DOHH2 (cell line): ENCODE results near the gene GATC.

Experiments used
- H3F3A ChIP-seq: fragments of 200-600 bp; sonication (generic), shearing (Covaris generic); 2 replicates; pipeline ENCODE4 v1.6.0; 2016; ENCODE audit warnings: antibody characterized with exemption, mild to moderate bottlenecking; ENCODE audit not compliant: control insufficient read depth, insufficient read depth
- H3K27ac ChIP-seq: fragments of 200-600 bp; sonication (generic); 2 replicates; pipeline ENCODE4 v1.5.1; 2014; ENCODE audit warnings: low read depth, mild to moderate bottlenecking, low read length, moderate library complexity
- H3K27me3 ChIP-seq: fragments of 200-600 bp; sonication (generic); 2 replicates; pipeline ENCODE4 v1.6.1; 2014; ENCODE audit warnings: mild to moderate bottlenecking, low read length, mixed read lengths; ENCODE audit not compliant: control insufficient read depth
- H3K36me3 ChIP-seq: fragments of 200-600 bp; sonication (generic); 2 replicates; pipeline ENCODE4 v1.6.1; 2014; ENCODE audit warnings: mild to moderate bottlenecking, low read length, moderate library complexity, mixed read lengths; ENCODE audit not compliant: control insufficient read depth
- H3K4me1 ChIP-seq: fragments of 200-600 bp; sonication (generic); 2 replicates; pipeline ENCODE4 v1.6.1; 2014; ENCODE audit warnings: mild to moderate bottlenecking, low read length, mixed read lengths; ENCODE audit not compliant: control insufficient read depth
- H3K4me2 ChIP-seq: fragments of 200-600 bp; sonication (generic); 2 replicates; pipeline ENCODE4 v1.6.0; 2014; ENCODE audit warnings: mild to moderate bottlenecking, low read length, moderate library complexity
- H3K4me3 ChIP-seq: fragments of 200-600 bp; sonication (generic); 2 replicates; pipeline ENCODE4 v1.5.1; 2014; ENCODE audit warnings: mild to moderate bottlenecking, low read length, mixed read lengths
- H3K79me2 ChIP-seq: fragments of 200-600 bp; sonication (generic); 2 replicates; pipeline ENCODE4 v1.6.1; 2014; ENCODE audit warnings: mild to moderate bottlenecking, low read length, mixed read lengths; ENCODE audit not compliant: control insufficient read depth
- H3K9me2 ChIP-seq: fragments of 200-600 bp; sonication (generic); replicated peaks from 2 replicates; pipeline ENCODE4 v1.6.1; 2014; ENCODE audit warnings: mild to moderate bottlenecking, low read length, mixed read lengths; ENCODE audit not compliant: control insufficient read depth
- H3K9me3 ChIP-seq: fragments of 200-600 bp; sonication (generic); 2 replicates; pipeline ENCODE4 v1.6.1; 2014; ENCODE audit warnings: antibody characterized with exemption, low read length, mixed read lengths; ENCODE audit not compliant: control insufficient read depth, insufficient read depth
- H4K20me1 ChIP-seq: fragments of 200-600 bp; sonication (generic); 2 replicates; pipeline ENCODE4 v1.6.0; 2014; ENCODE audit warnings: low read depth, mild to moderate bottlenecking, antibody characterized with exemption, low read length, moderate library complexity; ENCODE audit not compliant: control insufficient read depth, insufficient read depth
- EZH2phosphoT487 ChIP-seq: fragments of 200-600 bp; sonication (generic); IDR thresholded peaks from 2 replicates; pipeline ENCODE4 v1.6.1; 2017; ENCODE audit warnings: borderline replicate concordance, mild to moderate bottlenecking, antibody characterized with exemption, low read length, moderate library complexity, mixed read lengths
- TF ChIP-seq, protein P1 (sequence below): fragments of 200-600 bp; sonication (generic); IDR thresholded peaks from one replicate; pipeline ENCODE4 v1.5.1; 2014; ENCODE audit warnings: antibody characterized with exemption, mild to moderate bottlenecking, low read depth, low read length; ENCODE audit not compliant: poor library complexity, severe bottlenecking

Gene GATC

DNA sequence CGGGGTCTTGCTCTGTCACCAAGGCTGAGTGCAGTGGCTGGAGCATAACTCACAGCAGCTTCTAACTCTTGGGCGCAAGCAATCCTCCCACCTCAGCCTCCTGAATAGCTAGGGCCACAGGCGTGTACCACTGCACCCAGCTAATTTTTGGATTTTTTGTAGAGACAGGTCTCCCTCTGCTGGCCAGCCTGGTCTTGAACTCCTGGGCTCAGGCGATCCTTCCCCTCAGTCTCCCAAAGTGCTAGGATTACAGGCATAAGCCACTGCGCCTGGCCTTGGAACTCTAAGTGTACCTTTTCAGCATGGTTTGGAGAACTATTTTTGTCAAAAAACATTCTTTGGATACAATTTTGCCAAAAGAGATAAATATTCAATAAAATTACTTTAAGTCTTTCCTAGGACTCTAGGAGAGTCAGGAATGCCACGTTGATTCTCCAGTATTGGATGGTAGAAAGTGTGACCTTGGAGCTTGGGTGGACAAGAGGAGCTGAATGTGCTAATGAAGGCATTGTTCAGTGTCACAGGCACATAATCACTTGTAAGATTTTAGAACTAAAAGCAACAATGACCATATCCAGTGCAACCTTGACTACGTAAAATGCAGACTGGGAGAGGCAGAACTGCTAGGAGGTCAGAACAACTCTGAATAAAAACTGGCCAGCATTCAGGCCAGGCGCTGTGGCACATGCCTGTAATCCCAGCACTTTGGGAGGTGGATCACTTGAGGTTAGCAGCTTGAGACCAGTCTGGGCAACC, 20.5 kb downstream of the GATC start:
- no peaks in the 10 kb centered on the region for H3K9me2 ChIP-seq
- peaks cover 43% of the 10 kb centered on the region for H4K20me1 ChIP-seq
- H3K27me3 ChIP-seq = no peaks in the 10 kb centered on the region
- H3F3A ChIP-seq = peaks cover 21% of the 10 kb centered on the region
- peaks cover 74% of the 10 kb centered on the region for H3K36me3 ChIP-seq
- no peak for TF ChIP-seq EZH2phosphoT487
- TF ChIP-seq, protein P1, sequence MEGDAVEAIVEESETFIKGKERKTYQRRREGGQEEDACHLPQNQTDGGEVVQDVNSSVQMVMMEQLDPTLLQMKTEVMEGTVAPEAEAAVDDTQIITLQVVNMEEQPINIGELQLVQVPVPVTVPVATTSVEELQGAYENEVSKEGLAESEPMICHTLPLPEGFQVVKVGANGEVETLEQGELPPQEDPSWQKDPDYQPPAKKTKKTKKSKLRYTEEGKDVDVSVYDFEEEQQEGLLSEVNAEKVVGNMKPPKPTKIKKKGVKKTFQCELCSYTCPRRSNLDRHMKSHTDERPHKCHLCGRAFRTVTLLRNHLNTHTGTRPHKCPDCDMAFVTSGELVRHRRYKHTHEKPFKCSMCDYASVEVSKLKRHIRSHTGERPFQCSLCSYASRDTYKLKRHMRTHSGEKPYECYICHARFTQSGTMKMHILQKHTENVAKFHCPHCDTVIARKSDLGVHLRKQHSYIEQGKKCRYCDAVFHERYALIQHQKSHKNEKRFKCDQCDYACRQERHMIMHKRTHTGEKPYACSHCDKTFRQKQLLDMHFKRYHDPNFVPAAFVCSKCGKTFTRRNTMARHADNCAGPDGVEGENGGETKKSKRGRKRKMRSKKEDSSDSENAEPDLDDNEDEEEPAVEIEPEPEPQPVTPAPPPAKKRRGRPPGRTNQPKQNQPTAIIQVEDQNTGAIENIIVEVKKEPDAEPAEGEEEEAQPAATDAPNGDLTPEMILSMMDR = peak; percentile 69
- no peak overlapping the region for H3K27ac ChIP-seq
- H3K4me2 ChIP-seq = peak overlapping the region; percentile 65
- peaks cover 94% of the 10 kb centered on the region for H3K79me2 ChIP-seq
- peaks cover 38% of the 10 kb centered on the region for H3K4me1 ChIP-seq
- peak overlapping the region; percentile 18; the same call in 1 of the 2 replicates for H3K4me3 ChIP-seq
- no peaks in the 10 kb centered on the region for H3K9me3 ChIP-seq

DNA sequence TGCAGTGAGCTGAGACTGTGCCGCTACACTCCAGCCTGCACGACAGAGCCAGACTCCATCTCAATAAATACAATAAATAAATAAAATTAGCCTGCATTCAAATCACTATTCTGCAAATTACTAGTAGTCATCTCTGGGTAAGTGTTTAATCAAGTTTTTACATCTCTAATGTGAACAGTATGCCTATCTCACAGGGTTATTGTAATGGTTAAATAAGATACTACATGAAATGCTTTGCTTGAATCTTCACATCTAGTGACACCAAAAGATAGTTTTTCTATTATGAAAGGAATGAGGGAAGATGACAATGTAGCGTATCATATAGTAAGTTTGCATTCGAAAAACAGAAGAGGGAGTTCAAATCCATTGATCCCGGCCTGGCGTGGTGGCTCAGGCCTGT, 21.2 kb downstream of the GATC start:
- Histone ChIP-seq H3K27ac (no peak overlapping the region), H3K4me3 (peak overlapping the region; percentile 98; the same call in 1 of the 2 replicates)

DNA sequence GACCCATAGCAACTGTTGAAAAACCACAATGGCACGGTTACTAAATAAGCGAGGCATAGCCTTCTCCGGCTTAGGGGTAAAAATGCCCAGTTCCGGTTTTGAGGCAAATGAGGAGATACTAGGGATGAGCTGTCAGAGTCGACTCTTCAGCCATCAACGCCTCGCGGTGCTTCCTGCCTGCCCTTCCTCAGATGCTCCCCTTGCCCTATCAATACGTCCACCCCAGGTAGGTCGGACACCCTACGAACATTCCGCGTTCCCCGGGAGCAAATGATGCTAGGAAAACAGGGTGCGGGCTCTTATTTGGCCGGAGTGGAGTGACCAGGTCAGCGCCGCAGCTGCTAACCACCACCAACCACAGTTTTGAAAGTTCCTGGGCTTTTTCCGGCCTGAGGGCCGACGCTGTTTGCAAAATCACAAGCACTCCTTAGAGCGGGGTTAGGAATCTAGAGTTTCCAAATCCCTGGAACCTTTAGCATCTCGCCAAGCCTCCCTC, 22.1 kb downstream of the GATC start:
- peaks cover 98% of the 10 kb centered on the region for H3K79me2 ChIP-seq
- H3K9me2 ChIP-seq = no peaks in the 10 kb centered on the region
- peak overlapping the region; percentile 65 for H3K4me2 ChIP-seq
- peaks cover 62% of the 10 kb centered on the region for H3K36me3 ChIP-seq
- peaks cover 43% of the 10 kb centered on the region for H4K20me1 ChIP-seq
- peak overlapping the region; percentile 98 for H3K4me3 ChIP-seq
- peaks cover 48% of the 10 kb centered on the region for H3K4me1 ChIP-seq
- peak overlapping the region; percentile 64 for H3K27ac ChIP-seq
- H3K27me3 ChIP-seq = no peaks in the 10 kb centered on the region
- TF ChIP-seq, protein P1 = no peak
- peaks cover 20% of the 10 kb centered on the region for H3F3A ChIP-seq
- no peaks in the 10 kb centered on the region for H3K9me3 ChIP-seq

More for the DNA sequence above, 21.2 kb downstream of the GATC start:
- H3K79me2 ChIP-seq = peaks cover 96% of the 10 kb centered on the region
- H3K36me3 ChIP-seq = peaks cover 70% of the 10 kb centered on the region
- H3K9me3 ChIP-seq = no peaks in the 10 kb centered on the region
- no peaks in the 10 kb centered on the region for H3K27me3 ChIP-seq
- H3K4me2 ChIP-seq = peak overlapping the region; percentile 65
- no peaks in the 10 kb centered on the region for H3K9me2 ChIP-seq
- H3F3A ChIP-seq = peaks cover 21% of the 10 kb centered on the region
- TF ChIP-seq, protein P1 = no peak
- TF ChIP-seq EZH2phosphoT487 = no peak
- peaks cover 45% of the 10 kb centered on the region for H3K4me1 ChIP-seq
- peaks cover 43% of the 10 kb centered on the region for H4K20me1 ChIP-seq
